ENCODE results near the gene ARFIP2.

The ARFIP2 gene

DNA sequence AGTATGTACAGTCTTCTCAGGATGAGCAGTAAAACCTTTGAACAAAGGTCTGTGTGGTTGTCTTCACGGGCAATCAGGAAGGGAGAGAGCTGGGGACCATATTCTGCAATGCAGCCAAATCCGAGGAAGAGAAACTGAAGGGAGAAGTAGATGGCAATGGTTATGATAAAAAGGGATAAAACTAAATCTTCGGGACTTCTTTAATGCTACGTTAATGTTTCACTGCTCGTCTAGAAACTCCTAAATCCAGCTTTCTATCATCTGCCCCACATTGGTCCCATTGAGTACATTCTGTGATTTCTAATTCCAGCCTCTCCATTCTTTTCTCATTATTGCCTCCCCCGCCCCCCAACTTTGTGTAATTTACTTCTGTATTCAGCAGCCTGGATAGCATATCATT is 1.9 kb upstream of the ARFIP2 start:
- DNase-seq (ENCODE audit: insufficient read length, low spot score) (no peak), FAIRE-seq (no peak)

DNA sequence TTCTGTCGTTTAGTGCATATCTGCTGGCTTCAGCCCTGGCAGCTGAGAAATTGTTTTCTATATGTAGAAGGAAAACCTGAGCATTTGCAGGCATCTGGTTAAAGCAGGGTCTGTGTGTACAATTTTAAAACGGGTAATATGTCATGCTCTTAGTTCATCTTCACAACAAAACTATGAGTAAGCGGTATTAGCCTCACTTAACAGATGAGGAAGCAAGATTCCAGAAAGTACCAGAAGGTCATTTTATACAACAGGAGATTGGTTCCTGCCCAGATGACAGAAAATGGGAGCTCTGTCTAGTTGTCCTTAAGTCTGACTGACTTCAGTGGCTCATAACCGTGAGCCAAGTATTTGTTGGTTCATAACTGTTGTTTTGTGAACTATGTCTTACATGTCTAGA is 1.3 kb upstream of the ARFIP2 start:
- FAIRE-seq: no peak
- DNase-seq (ENCODE audit: insufficient read length, low spot score): no peak

DNA sequence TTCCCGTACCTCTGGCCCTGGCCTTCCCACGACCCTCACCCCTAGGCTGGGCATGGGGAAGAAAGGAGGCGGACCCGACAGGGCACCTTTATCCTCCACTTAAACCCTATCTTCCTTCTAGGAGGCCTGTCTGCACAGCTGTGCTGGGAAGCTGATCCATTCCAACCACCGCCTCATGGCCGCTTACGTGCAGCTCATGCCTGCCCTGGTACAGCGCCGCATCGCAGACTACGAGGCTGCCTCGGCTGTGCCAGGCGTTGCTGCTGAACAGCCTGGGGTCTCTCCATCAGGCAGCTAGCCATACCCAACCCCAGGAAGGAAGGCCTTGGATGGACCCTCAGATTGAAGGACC is 769 bp upstream of the ARFIP2 start:
- DNase-seq (ENCODE audit: insufficient read length, low spot score) (no peak), FAIRE-seq (no peak)

DNA sequence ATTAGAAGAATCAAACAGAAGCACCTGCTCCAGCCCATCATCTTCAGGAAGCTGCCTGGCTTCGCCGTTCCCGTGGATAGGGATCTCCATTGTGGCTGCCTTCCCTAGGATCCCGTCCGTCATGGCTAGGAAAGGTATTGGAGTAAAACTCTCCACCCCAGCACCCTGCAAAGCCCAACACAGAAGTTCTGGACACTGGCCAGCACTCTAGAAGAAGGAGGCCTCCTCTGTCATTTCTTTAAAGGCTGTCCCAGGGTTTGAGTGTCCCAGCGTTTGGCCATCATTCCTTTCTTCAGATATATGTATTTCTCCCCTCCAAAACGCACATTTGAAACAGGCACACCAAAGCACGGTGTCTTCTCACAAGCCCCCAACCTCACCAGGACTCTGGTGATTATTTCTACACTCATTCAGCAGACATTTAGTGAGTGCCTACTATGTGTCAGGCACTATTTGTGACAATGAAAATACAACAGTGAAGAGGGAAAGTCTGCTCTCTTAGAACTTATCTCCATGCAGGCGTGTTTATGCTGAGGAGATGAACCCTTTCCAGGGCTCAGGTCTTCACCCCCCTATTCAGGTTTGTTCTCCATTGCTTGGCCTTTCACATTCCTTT is 724 bp downstream of the ARFIP2 start:
- no peak for FAIRE-seq
- DNase-seq (ENCODE audit: insufficient read length, low spot score): no peak

DNA sequence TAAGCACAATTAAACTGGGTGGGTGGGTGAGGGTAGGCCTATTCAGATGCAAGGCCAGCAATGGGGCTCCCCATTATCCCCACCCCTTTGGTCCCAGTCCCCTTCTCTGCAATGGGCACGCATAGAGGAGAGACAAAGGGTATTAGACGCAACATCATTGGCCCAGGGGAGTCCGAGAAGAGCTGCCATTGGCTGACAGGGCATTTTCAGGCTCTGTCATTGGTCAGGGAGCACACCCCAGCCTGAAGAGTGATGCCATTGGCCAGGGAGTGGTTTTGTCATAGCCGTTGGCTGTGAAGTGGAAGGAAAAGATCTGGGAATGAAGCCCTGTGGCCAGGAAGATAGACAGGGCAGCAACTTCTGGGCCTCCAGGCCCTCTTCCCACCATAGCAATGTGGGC is 4.6 kb downstream of the ARFIP2 start:
- FAIRE-seq: no peak

DNA sequence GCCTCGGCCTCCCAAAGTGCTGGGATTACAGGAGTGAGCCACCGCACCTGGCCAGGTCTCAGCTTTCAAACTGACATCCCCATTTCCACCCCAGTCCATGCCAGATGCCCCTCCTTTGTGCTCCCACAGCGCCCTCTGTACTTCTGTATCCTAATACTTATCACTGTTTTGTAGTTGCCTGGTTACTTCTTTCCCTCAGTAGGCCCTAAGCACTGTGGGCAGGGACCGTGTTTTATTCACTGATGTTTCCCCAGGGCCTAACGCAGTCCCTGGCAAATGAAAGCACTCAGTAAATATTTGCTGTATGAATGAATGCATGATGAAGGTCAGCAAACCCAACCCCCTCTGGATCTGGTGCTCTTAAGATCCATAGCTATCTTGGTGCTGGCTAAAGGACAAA is 5.2 kb downstream of the ARFIP2 start:
- no peak for FAIRE-seq
- no peak for DNase-seq (ENCODE audit: insufficient read length, low spot score)

More for the DNA sequence above, 4.6 kb downstream of the ARFIP2 start:
- no peak for DNase-seq (ENCODE audit: insufficient read length, low spot score)

DNA sequence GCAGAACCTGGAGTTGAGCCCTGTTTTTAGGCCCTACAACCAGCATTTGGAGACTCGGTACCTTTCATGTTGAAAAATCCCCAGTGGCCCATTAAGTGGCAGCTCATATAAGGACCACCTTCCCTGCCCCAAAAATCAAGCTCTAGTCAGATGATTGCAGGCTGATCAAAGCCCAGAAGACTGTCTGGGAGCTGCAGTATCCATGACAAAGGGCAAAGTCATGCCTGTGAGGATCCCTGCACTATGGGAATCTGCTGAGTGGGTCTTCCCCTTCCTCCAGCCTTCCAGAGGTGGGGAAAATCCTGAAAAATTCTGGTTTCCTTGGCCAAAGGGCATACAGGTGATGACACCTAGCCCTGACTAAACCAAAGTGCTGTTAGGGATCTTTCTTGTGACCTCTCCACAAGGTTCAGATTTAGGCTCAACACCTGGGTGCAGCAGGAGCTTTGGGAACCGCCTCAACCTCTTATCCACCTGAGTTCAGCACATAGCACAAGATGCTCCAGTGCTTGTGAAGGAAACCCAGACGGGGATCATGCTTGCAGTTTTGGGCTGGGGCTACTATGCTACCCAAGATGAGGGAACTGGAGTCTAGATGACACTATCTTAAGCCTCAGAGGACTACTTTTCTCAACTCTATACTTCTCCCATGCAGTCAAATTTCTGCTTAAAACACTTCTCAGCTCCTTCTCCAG is 6.2 kb downstream of the ARFIP2 start:
- DNase-seq (ENCODE audit: insufficient read length, low spot score) (no peak), FAIRE-seq (no peak)

DNA sequence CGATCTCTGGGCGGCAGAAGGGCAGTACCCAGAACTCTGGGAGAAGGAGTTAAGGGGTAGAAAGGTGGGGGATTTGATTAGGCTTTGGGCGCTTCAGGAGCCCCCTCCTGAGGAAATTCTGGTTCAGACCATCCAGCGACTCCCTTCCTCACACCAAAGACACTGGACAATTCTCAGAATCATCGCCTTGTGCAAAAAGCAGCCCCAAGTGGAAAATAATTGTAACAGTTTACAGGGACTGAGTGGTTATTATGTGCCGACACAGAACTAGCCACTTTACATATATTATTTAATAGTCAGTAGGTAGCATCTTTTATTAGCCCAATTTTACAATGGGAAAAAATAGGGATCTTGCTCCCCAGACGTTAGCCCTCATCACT is 6.7 kb downstream of the ARFIP2 start:
- FAIRE-seq: peak; percentile 52

DNA sequence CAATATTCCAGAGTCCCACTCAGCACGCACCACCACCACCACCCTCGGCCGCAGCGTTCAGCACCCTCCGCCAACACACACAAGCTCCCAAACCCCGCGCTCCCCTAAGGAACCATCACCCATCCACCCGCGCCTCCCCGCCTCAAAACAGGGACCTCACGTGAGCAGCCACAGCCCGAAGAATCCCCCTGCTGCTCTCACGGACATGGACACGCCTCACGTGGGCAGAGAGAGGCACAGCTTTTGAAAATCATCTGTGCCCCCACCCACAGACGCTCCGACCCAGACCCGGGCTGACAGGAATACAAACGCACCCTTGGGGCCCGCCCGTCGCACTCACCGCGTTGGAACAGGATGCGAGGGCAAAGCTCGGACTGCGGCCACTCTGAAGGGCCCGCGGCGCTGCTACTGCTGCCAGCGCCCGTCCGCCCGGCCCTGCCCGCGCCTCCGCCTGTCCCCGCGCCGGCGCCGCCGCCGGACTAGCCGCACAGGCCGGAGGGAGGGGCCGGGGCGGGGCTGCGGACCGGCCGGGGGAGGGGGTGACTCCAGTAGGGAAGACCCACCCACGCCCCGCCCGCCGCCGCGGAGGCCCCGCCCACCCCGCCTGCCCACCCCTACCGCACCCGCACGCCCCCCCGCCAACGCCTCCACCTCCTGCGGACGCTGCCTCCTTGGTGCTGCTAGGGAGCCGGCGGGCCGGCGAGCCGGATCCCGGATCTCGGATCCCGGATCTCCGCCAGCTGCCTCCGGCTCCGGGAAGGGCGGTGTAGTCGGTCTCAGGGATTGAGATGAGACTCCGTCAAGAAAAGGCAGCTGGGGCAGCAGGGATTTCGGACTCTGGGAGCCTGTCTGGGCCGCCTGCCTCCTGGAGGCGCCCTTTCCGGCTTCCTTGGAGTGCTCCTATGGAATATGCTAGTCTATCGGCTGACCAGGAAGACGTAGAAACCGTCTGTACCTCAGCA is 7.4 kb downstream of the ARFIP2 start, which contains the start of gene TRIM3:
Gene TRIM3, minus strand, starts transcription at position 491 of the 962 bp plus-strand sequence. CDS start 8,246 bp downstream, outside the sequence.
- FAIRE-seq: no peak
- peak; percentile 79 for DNase-seq (ENCODE audit: insufficient read length, low spot score)

More for the DNA sequence above, 6.7 kb downstream of the ARFIP2 start:
- no peak for DNase-seq (ENCODE audit: insufficient read length, low spot score)

DNA sequence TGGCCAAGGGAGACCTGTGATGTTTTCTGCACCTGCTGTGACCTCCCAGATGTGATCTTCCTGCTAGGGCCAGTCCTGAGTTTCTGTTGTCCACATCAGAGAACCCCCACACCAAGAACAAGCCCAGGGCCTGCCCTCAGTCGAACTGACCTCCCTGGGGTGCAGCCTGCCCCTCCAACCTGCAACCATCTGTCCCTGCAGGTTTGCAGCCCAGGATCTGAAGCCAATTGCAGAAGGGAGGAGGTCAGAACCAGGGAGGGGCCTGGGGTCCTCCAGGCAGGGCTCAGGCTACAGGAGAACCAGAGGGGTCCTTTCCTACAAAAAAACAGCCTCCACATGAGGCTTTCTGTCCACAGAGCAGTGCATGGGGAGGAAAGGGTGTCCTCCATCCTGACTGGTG is 8.2 kb downstream of the ARFIP2 start:
- DNase-seq (ENCODE audit: insufficient read length, low spot score): no peak
- FAIRE-seq: no peak

DNA sequence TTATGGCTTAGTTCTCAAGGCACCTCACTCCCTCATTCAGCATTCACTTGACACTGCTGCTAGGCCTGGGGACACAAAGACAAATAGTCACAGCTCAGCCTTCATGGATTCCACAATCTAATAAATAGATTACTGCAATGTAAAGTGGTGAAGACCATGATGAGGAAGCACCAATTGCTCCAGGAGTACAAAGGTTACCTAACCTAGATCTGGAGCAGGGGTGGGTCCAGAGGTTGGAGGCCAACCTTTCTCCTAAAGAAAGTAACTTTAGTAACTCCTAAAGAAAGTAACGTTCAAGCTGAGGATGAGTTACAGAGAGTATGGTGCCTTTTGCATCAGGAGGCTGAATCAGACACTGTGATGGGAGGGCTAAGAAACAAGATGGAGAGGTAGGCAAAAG is 11.5 kb downstream of the ARFIP2 start:
- no peak for FAIRE-seq
- DNase-seq (ENCODE audit: insufficient read length, low spot score): no peak

DNA sequence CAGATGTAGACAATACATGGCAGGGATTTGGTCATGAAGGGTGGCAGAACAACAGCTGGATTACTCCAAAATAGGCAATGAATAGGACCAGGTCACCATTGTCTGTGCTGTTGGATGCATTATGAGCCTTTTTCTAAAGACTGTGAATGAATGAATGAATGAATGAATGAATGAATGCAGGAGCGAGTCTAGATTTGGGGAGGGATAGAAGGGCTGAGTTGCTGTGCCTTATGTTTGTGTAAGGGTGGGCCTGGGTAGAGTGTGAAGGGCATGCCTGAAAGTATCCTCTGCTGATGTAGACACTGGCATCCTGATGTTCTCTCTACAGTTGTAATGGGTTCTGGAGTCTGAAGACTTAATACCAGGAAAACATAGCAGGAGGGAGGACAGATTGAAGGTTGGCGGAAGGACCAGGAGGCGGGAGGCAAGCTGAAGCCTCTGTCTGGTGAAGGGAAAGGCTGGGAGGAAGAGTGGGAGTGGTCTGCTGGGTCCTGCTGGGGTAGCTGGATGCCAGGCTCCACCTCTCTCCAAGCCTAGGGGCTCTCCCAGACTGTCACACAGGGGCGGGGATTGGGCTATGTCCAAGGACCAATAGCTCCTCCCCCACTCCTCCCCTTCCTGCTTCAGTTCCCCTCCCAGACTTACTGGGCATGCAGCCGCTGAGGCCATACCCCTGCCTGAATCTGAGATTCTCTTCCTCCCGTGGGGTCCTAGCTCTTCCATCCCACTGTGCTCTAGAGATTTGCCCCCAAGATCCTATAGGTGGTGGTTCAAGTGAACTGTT is 12.2 kb downstream of the ARFIP2 start:
- FAIRE-seq (peak; percentile 86), DNase-seq (ENCODE audit: insufficient read length, low spot score) (peak; percentile 72)

DNA sequence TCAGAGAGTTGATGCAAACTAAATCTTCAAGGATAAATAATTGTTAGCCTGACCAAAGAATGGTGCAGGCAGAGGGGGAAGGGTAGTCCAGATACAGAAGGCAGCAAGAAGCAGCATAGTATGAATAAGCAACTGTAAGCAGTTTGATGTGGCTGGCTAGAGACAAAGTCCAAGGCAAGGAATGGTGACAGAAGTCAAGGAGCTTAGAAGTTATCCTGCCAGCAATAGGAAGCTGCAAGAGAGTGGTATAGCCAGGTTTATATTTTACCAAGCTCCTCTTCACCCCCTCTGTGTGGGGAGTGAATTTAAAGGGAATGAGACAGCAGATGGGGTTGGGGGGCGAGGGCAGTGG is 22.1 kb downstream of the ARFIP2 start:
- no peak for FAIRE-seq

DNA sequence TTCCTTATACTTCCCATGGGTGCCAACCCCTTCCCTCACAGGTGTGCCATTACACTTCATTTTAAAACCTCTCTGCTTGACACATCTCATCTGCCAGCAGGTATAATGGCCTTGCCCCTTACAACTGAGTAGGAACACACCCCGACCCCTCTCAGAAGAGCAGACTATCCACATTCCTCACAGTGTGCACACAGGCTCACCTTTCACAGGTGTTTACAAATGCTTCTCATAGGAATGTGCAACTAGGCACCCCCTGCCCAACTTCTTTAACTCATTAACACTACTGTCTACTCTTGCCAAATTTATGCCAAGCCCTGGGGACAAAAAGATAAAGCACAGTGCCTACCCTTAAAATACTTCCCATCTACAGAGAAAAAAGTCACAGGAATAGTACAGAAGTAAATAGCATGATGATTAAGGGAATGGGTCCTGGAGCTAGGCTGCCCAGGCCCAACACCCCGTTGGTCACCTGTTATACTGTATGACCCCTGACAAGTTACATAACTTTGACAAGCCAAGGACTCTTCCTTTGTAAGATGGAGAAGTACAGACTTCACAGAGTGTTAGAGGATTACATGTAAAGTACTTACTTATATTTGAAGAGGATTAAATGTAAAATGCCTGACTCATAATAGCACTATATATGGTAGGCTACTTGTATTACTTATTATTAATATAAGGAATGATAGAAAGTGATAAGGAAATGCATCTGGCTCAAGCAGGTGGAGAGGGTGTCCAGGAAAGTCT is 22.6 kb downstream of the ARFIP2 start:
- no peak for DNase-seq (ENCODE audit: insufficient read length, low spot score)
- no peak for FAIRE-seq

More for the DNA sequence above, 22.1 kb downstream of the ARFIP2 start:
- no peak for DNase-seq (ENCODE audit: insufficient read length, low spot score)

DNA sequence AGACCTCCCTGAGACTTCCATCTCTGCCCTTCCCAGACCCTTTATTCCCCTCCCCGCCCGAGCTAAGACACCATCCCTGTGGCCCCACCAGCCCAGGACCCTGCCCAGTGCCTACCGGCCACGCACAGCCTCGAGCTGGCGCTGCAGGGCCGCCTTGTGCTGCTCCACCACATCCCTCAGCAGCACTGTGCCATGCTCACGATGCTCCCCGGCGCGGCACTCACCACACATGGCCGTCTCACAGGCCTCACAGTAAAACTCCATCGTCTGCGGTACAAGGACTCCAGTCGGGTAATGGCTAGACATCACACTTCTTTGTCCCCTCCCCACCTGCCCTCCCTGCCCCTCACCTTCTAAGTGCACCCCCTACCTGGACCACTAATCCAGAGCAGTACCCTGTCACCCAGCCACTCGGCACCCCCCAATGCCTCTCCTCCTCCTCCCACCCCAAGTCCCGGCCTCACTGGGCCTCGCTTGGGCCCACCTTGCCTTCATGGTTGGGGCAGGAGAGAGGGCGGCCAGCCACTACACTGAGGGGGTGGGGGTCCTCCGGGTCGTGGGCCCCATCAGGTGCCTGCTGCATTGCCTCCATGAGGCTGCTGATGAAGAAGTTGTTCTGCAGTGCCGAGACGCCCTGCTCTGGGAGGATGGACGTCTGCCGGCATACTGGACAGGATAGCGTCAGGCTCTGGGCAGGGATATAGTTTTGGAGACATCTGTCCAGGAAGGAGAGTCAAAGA is 23.4 kb downstream of the ARFIP2 start:
- FAIRE-seq: no peak

DNA sequence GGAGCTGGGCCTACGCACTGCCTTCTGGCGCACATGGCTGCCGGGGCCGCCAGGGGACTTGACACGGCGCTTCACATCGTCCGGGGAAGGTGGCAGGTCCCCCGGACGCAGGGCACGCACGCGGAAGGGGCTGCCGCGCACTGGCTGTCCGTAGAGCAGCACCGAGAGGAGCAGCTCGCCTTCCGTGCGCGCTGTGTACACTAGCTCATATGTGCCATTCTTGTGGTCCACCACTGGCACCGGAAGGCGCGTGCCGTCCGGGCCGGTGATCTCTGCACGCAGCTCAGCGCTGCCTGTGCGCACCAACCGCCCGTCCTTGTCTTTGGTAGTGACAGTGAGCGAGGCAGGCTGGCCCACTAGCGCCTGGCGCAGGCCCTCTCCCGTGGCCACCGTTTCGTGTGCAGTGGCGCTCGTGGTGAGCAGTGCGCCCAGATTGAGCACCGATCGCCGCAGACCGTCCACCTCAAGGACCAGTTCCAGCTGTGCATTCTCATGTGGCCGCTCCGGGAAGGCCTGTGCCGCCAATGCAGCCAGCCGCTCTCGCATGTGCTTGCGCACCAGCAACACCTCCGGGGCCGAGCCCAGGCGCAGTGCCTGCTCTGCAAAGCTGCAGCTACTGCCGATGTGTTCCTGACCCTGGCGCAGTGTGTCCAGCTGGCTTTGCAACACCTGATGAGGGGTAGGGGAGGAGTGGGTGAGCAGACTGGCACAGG is 24.6 kb downstream of the ARFIP2 start:
- FAIRE-seq (no peak), DNase-seq (ENCODE audit: insufficient read length, low spot score) (no peak)

More for the DNA sequence above, 23.4 kb downstream of the ARFIP2 start:
- no peak for DNase-seq (ENCODE audit: insufficient read length, low spot score)

DNA sequence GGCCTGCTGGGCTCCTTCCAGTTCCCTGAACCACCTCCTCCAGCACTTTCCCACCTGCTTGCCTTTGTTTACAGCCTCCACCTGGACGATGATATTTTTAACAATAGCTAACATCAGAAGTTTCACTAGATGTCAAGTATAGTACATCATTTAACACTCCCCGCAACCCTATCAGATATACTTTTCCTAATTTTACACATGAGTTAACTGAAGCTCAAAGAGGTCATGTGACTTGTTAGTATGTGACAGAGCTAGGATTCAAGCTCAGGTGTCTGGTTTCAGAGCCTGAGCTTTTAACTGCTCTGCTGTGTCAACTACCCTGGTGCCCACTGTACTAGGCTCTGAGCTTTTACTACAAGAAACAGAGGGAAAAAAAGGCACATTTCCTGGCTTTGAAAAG is 26.1 kb downstream of the ARFIP2 start:
- FAIRE-seq (no peak), DNase-seq (ENCODE audit: insufficient read length, low spot score) (no peak)

DNA sequence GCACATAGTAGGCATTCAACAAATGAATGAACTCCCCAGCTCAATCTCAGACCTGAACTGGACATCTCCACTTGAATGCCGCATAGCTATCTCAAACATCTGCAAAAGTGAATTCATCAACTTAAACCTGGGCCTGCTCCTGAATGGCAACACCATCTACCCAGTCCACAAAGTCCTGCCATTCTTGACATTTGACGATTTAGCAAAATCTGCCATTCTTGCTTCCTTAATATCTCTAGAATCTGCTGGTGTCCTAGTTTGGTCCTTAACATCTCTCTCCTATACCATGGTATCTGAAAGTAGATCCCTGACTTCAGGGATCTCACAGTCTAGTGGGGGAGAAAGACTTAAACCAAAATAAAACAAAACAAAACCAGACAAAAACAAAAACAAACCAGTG is 28.0 kb downstream of the ARFIP2 start:
- FAIRE-seq (no peak), DNase-seq (ENCODE audit: insufficient read length, low spot score) (no peak)

DNA sequence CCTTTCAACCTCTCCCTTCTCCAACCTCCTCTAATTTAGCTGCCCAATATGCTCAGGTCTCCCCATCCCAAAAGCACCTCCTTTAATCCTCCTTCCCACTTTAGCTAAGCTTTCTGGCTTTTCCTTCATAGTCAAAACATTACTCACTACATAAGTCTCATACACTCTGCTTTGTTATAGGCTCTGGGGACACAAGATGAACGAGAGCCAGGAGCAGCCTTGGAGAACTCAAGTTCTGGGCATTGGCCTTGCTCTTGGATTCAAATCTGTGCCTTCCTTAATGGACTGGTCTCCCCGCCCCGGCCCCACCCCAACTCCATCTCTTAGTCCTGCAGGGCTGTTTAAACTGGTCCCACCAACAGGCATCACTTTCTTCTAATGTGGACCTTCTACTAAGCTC is 28.9 kb downstream of the ARFIP2 start:
- no peak for FAIRE-seq

More for the DNA sequence above, 28.9 kb downstream of the ARFIP2 start:
- no peak for DNase-seq (ENCODE audit: insufficient read length, low spot score)

Measured in GM19239 (cell line).